SW480 (cell line): Measurements from ENCODE around the gene CCL13.
"Not testable (repeated sequence)": the region's sequence is repeated elsewhere in the genome, so short reads cannot be mapped to it uniquely, and the experiment has no call there.

ENCODE experiments used
- DNase-seq: peaks from one replicate; pipeline ENCODE4 v3.0.0-alpha.2; 2016; ENCODE audit warnings: low spot score

The CCL13 gene

DNA sequence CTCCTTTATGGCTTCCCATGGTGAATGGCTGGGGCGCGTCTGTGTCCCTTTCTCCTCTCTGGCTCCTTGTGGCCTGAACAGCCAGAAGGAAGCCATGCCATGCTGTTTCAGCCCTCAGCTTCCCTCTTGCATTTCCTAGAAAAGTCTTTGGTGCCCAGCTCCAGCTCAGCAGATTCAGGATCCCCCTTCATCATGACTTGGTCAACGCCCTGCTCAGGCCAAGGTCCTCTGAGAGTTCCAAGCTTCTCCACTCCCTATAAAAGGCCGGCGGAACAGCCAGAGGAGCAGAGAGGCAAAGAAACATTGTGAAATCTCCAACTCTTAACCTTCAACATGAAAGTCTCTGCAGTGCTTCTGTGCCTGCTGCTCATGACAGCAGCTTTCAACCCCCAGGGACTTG, at the start of gene CCL13:
Gene CCL13, plus strand, starts transcription at position 287 of the 400 bp plus-strand sequence. Its CDS starts 47 bp downstream, at position 334.
- no peak for DNase-seq

DNA sequence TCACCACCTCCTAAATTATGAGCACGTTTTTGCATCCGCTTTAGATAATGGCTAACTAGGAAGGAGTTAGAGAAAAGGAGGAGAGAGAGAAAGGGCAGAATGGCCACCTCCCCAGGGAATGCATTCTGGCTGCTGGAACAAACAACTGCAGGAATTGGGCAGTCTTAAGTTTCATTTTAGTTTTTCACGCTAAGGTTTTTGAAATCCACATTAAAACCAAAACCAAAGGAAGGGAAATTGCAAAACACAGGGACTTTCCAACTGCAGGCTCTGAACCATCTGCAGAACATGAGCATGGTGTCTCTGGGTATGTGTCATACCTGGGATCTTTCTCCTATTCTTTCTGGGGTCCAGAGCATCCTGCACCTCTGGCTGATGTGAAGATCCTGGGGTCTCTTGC, 49.2 kb upstream of the CCL13 start:
- DNase-seq: no peak

DNA sequence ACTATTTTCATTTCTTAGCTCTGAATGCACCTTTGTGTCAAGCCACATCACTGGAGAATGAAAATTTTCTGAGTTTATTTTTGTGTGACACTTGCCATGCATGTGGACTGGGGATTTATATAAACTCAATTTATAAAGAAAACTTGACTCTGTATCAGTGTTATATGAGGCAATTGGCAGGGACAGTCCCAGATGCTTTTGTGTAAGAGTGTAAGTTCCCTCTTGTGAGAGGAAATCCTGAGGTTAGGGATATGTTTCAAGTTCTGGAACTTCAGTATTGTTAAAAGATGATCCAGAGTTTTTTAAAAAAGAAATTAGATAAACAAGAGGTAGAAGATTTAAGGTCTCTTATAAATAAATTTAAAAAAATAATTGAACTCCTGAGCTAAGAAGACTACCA, 47.9 kb upstream of the CCL13 start:
- no peak for DNase-seq

DNA sequence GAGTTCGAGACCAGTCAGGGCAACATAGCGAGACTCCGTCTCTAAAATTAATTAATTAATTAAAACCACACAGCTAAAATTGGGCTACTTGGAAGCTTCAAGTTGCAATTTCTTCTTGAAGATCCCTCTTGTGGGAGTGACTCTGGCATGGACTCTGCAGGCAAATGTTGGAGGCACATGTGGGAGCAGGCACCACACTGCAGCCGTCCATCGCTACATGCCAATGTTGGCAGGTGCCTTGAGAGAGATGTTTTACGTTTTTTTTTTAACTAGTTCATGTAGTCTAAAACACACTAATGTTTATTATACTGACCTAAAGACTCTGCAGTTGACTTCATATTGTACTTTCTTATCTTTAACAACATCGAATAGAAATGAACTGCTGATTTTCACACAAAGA, 45.0 kb upstream of the CCL13 start:
- DNase-seq: no peak

DNA sequence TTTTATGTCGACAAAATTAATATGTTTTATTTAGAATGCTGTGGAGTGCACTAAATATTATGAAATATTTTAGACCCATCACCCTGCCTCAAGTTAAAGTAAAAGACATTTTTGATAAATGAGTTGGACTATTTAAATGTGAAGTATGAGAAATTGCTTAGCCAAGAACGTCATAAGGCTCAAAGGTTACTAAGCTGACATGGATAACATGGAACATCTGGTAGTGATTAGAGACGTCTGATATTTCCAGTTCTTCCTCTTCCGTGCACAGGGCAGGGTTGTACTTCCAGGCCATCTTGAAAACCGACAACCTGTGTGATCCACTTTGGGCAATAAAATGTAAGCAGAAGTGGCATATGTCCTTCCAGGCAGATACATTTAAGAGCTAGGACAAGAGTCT, 44.2 kb upstream of the CCL13 start:
- DNase-seq: no peak

DNA sequence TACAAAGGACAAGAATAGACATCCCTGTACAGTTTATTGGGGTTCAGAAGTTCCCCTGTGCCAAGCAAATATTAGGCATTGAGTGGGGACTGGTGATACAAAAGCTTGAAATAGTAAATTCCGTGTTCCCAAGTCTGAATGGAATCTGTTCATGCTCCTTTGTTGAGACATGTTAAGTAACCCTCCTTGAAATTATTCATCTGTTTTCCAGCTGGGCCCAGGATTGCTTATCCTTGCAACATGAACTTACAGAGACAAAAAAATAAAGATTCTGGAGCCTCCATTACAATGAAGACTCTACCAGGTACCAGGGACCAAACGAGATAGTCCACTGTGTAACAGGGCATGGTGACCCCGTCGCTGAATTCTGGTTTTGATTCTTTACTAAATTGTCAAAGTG, 43.1 kb upstream of the CCL13 start:
- no peak for DNase-seq

DNA sequence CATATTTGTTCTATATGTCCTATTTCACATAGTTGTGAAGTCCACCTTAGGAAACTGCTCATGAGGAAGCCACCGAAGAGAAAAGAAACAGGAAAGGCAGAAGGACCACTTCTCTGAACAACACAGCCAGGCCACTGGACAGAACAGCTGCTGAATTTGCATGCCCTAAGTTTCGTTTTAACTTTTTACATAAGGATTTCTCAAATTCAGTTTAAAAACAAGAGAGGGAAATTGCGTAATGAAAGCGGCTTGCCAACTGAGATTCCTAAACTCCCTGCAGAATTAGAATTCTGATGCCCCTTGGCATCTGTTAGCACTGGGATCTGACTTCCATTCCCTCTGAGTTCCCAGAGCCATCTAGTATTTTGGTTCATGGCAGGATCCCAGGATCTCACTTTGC, 42.0 kb upstream of the CCL13 start:
- DNase-seq: no peak

DNA sequence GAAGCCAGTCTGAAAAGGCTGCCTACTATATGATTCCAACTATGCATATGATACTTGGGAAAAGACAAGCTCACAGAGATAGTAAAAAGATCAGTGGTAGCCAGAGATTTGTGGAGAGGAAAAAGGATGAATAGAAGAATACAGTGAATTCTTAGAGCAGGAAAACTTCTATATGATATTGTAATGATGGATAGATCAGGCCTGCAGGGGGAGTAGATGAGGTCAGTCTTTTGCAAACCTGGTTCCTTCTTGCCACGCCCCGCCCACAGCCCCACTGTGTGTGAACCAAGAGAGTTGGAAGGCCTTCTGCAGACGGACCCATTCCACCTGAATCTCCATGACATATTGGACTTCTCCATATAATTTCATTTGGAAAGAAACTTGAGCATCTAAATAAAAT, 37.8 kb upstream of the CCL13 start:
- peak; percentile 15 for DNase-seq

DNA sequence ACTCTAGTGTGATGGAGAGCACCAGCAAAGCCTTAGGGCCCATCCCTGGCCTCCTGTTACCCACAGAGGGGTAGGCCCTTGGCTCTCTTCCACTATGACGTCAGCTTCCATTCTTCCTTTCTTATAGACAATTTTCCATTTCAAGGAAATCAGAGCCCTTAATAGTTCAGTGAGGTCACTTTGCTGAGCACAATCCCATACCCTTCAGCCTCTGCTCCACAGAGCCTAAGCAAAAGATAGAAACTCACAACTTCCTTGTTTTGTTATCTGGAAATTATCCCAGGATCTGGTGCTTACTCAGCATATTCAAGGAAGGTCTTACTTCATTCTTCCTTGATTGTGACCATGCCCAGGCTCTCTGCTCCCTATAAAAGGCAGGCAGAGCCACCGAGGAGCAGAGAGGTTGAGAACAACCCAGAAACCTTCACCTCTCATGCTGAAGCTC, 37.2 kb upstream of the CCL13 start, which contains the start of gene CCL8:
Gene CCL8, plus strand, starts transcription at position 397 of the 445 bp plus-strand sequence. CDS start 67 bp downstream, outside the sequence.
- DNase-seq: no peak

DNA sequence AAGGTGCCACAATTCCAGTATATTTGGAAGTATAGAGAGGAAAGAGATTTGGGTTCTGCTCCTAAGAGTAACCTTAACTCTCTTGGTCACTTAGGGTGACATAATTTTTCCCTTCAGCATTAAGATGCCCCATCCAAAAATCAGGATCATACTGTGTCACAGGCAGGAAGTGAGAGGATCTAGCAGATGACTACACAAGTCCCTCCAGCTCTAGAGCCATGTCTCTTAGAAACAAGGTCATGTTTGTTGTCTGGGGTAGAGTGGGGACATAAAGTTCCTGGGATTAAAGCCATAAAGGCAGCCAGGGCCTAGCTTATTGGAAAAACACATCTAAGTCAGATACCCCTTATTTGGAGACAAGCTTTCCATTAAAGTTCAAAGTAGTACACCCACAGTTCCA, 34.3 kb upstream of the CCL13 start:
- no peak for DNase-seq

DNA sequence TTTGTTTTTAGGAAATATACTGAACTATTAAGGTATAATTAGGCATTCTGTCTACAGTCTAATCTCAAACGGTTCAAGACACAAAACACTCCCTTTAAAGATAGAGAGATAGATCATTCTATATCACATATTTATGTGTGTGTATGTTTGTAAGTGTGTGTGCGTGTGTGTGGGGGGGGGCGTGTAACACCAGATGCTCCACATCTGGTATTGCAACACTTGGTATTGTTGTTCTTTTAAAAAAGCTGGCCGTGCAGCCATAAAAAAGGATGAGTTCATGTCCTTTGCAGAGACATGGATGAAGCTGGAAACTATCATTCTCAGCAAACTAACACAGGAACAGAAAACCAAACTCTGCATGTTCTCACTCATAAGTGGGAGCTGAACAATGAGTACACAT, 28.7 kb upstream of the CCL13 start:
- not testable (repeated sequence) for DNase-seq

DNA sequence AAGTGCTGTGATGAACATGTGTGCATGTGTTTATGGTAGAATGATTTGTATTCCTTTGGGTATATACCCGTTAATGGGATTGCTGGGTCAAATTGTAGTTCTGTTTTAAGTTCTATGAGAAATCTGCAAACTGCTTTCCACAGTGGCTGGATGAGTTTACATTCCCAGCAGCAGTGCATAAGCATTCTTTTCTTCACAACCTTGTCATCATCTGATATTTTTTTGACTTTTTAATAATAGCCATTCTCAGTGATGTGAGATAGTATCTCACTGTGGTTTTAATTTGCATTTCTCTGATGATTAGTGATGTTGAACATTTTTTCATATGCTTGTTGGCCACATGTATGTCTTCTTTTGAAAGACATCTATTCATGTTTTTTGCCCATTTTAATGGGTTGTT, 18.6 kb upstream of the CCL13 start:
- no peak for DNase-seq

DNA sequence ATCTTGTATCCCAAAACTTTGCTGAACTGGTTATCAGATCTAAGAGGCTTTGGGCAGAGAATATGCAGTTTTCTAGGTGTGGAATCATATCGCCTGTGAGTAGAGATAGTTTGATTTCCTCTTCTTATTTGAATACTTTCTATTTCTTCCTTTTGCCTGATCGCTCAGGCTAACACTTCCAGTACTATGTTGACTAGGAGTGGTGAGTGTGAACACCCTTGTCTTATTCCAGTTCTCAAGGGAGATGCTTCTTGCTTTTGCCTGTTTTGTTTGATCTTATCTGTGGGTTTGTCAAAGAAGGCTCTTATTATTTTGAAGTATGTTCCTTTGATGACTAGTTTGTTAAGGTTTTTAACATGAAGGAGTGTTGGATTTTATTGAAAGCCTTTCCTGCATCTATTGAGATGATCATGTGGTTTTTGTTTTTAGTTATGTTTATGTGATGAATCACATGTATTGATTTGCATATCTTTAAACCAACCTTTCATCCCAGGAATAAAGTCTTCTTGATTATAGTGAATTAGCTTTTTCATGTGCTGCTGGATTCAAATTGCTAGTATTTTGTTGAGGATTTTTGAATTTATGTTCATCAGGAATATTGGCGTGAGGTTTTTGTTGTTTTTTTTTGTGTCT, 17.0 kb upstream of the CCL13 start:
- DNase-seq: no peak

DNA sequence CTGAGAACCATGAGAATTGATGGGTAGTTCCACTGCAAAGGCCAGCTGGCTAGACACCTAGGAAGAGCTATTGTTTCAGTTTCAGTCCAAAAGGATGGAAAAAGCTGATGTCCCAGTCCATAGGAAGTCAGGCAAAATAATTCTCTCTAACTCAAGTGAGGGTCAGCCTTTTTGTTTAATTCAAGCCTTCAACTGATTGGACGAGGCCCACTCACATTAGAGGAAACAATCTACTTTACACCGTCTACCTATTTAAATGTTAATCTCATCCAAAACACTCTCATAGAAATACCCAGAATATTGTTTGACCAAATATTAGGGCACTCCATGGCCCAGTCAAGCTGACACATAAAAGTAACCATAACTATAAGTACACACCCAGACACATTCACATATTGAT, 14.4 kb upstream of the CCL13 start:
- DNase-seq: no peak

DNA sequence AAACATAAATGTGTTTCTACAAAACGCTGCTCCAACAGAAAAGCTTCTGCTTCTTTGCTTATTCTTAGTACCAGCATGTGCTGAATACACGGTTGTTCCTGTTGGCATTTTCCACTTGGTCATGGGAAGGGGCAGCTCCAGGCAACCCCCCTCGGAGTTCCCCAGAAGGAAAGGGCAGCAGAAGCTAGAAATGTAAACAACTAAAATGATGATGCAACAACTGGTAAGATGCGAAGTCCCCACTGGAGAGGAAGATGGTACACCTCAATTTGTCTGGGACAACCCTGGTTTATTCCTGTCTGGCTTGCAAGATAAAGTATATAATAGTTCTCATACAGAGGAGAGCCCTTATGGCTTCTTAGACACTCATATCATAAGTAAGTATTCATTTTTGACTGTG, 9.2 kb upstream of the CCL13 start:
- DNase-seq: no peak

DNA sequence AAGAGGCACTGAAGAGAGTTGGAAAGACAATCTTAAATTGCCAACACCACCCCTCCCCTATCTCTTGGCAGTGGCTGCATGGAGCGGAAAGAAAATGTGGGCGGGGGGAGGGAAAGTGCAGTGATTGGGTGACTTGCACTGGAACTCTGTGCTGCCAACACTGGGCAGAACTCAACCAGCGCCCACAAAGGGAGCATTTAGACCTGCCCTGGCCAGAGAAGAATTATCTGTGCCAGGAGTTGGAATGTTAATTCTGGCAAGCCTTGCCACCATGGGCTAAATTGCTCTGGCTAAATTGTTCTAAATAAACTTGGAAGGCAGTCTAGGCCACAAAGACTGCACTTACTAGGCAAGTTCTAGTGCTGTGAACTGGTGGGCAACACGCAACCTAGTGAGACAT, 6.5 kb upstream of the CCL13 start:
- no peak for DNase-seq

DNA sequence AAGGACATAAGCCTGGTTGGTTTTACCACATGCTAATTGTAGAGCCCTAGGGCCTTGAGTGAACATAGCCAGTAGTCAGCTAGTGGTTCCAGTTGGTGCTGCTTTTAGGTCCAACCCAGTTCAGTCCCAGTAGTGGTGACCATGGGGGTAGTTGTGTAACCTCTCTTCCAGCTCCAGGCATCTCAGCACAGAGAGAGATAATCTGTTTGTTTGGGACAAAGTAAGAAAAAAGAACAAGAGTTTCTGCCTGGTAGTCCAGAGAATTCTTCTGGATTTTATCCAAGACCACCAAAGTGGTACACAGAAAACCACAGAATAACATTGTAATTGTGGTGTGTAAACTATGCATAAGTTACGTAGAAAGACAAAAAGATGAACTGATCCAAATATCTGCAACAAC, 5.2 kb upstream of the CCL13 start:
- DNase-seq: no peak

DNA sequence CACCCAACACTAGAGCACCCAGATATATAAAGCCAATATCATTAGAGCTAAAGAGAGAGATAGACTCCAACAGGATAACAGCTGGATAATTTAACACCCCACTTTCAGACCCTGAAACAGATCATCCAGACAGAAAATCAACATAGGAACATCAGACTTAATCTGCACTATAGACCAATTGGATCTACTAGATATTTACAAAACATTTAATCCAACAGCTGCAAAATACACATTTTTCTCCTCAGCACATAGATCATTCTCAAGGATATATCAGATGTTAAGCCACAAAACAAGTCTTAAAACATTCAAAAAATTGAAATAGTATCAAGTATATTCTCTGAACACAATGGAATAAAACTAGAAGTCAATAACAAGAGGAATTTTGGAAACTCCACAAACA, 4.1 kb upstream of the CCL13 start:
- no peak for DNase-seq

DNA sequence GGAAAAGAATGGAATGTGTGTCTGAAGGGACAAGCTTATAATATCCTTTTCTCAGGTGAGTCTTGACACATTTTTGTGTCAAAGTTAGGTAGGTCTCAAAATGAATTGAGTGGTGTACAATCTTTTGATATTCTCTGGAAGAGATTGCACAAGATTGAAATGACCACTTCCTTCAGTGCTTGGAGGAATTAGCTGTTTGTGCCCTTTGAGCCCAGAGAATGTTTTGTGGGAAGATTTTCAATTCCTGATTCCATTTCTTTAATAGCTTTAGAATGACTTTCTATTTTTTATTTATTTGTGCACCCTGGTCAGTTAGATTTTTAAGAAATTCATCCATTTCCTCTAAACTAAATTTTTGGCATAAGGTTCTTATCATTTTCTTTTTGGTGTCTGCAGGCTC, 1.6 kb upstream of the CCL13 start:
- no peak for DNase-seq

DNA sequence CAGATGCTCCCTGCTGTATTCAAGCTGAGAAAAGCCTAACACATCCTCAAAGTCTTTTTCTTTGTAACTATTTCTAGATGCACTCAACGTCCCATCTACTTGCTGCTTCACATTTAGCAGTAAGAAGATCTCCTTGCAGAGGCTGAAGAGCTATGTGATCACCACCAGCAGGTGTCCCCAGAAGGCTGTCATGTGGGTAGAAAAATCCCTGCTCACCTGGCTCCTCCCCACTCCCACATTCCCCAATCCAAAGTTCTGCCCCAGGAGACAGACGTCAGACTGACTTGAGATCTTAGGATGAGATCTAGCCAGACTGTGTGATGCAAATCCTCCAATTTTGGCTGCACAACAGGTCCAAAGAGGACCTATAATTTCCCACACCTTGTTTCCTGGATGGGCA, 1.1 kb downstream of the CCL13 start:
- DNase-seq: peak; percentile 11

DNA sequence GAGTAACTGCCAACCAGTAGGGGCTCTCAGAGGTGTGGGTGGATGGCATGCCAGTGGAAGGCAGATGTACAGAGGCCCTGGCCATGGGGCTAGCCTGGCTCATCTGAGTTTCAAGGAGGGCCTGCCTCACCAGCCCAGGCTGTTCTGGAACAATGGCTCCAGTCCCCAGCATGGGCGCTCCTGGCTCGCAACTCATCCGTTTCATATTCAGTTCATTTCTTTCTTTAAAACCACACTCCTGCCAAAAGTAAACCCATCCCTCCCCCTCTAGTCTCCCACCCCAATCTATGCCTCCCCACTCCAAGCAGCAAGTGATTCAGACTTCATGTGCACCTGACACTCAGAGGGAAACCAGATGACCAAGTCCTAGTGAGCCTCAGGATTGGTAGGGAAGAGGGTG, 2.4 kb downstream of the CCL13 start:
- DNase-seq: no peak

DNA sequence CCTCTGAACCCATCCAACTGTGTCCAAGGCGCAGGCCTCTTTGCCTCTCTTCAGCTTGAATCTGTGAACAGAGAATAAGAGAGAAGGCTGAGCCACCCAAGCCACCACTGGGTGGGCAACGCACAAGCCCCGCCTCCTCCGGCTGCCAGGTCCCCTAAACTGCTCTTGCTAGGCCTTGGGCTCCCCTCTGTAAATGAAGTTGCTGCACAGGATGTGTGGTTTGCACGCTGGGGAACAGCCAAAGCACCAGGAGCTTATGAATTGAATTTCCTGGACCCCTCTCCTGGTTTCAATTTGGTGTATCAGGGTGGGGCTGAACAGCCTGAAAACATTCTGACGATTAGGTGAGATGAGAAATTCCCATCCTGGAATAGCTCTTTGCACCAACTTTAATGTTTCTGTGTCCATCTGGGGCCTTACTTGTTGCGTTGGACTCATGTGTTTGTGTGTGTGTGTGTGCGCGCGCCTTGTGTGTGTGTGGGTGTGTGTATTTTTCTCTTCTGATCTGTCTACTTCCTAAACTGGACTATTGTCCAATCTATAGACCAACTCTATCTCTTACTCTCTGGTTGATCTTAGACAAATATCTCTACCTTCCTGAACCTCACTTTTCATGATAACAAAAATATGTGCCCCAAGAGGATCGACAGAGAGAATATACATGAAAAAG, 4.5 kb downstream of the CCL13 start:
- DNase-seq: no peak

DNA sequence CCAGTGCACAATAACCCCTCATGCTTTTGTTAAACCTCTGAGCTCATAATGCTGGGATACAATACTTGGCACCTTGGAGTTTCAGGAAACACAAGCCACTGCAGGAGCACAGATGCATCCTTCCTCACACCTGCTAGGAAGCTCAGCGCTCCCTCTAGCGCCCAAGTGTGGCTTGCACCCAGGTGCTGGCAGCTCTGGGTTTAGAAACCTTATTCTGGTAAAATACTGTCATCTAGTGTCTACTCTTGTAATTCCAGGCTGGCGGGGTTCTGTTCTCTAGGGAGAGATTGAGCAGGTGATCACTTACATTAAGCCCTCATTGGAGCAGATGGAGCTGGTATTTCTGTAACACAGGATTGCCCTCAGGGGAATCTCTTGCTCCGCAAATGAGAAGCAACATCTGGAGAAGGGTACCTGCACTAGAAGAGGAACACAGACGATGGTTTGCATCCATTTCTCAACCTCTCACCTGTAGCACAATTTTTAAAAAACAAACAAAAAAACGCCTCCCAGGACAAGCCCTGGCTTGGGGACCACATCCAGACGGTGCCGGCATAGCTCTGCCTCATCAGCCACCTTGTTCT, 5.3 kb downstream of the CCL13 start:
- peak; percentile 86 for DNase-seq
